Stomach (tissue), 9 donors: ENCODE data around the gene P4HB. TPM values are rescaled to one million over a fixed set of nuclear protein-coding genes. Genes with fewer than 3 reads are reported as not detected.

ENCODE experiments used
- DNase-seq, 2 donors: peaks; one replicate each; pipeline versions ENCODE4 v3.0.0 to v3.0.0-alpha.2; 2013 to 2019
- H3K27ac ChIP-seq, 5 donors: fragments of 200-600 bp in 4 of 5; sonication (generic) in 4 of 5; one replicate each; pipeline ENCODE4 v1.5.1; 2013 to 2019; ENCODE audit warnings: mild to moderate bottlenecking in 1 of 5, moderate library complexity in 1 of 5
- H3K27me3 ChIP-seq, 3 donors: fragments of 200-600 bp; sonication (generic); one replicate each; pipeline ENCODE4 v1.5.1; 2017 to 2019; ENCODE audit warnings: mixed run types in 1 of 3
- H3K36me3 ChIP-seq, 4 donors: fragments of 200-600 bp; sonication (generic); 1 replicate in 3 of 4; 2 replicates in 1 of 4; pipeline ENCODE4 v1.5.1; 2016 to 2019
- H3K4me1 ChIP-seq, 4 donors: fragments of 200-600 bp; sonication (generic); one replicate each; pipeline ENCODE4 v1.5.1; 2016 to 2019
- H3K4me3 ChIP-seq, 4 donors: fragments of 200-600 bp; sonication (generic) in 3 of 4; one replicate each; pipeline ENCODE4 v1.5.1; 2016 to 2019; ENCODE audit warnings: mild to moderate bottlenecking in 1 of 4
- H3K9me3 ChIP-seq, 4 donors: fragments of 200-600 bp; sonication (generic); one replicate each; pipeline ENCODE4 v1.5.1; 2016 to 2019
- CTCF ChIP-seq, 7 experiments: fragments of 450-650 bp in 4 of 7; fragments of 200-600 bp in 3 of 7; sonication (generic) in 3 of 7; IDR thresholded peaks; one replicate each; pipeline ENCODE4 v1.5.1; 2016 to 2019; ENCODE audit warnings: antibody characterized with exemption in 7 of 7, control low read depth in 2 of 7, mild to moderate bottlenecking in 1 of 7
- EP300 ChIP-seq: sonication (generic); formaldehyde crosslinking; IDR thresholded peaks from one replicate; pipeline ENCODE4 v1.6.1; 2017; ENCODE audit warnings: antibody characterized with exemption
- POLR2A ChIP-seq, 4 donors: fragments of 450-650 bp; IDR thresholded peaks; one replicate each; pipeline ENCODE4 v1.6.1; 2016; ENCODE audit warnings: antibody characterized with exemption in 4 of 4, control low read depth in 2 of 4, mild to moderate bottlenecking in 1 of 4, moderate library complexity in 1 of 4
- POLR2AphosphoS5 ChIP-seq, 3 donors: sonication (generic); formaldehyde crosslinking; IDR thresholded peaks; one replicate each; pipeline ENCODE4 v1.6.1; 2016; ENCODE audit warnings: antibody characterized with exemption in 3 of 3
- WGBS, 5 donors: extraction: QIAGEN DNeasy Blood & Tissue Kit in 3 of 5; methylation state at CpG; one replicate each; pipeline versions ENCODE4 v1.1.5 to v1.1.7; 2013 to 2018; 5-methylcytosine and 5-hydroxymethylcytosine counted together
- intact Hi-C: fragments of 100-400 bp; cut with DNase I; formaldehyde crosslinking; loops from one replicate; pipeline ENCODE4 v1.15.1; 2023; ENCODE audit warnings: low total_unique reads
- polyA plus RNA-seq, 3 donors: library from polyadenylated mRNA; stranded (reverse); fragments of 200-250 nt; gene quantifications; one replicate each; pipeline ENCODE4 v1.2.3, GENCODE V29; 2013
- total RNA-seq, 5 donors: library from RNA; depleted of rRNA; stranded (reverse); fragments of >200 nt; gene quantifications; one replicate each; pipeline versions ENCODE4 v1.1.0 to v1.2.3, GENCODE V29; 2014 to 2016
- donor health status: healthy with polysubstance abuse.
- donor health status: Bipolar disorder and iron deficiency.
- donor health status: healthy.

The P4HB gene
- total and polyA plus RNA-seq, 8 donors: 401 to 1,308 (median 619) TPM

DNA sequence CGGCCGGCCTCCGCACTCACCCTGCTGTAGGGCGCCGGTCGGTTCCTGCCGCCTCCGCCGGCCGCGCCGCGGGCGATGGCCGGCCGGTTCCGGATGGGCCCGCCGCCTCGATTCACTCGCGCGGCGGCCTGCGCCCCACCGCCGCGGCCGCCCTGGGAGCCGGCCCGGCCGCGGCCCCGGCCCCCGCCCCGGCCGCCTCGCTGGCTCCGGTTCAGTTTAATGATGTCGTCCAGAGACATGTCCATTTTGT lies 30.9 kb upstream of the P4HB start:
- Histone ChIP-seq H3K27ac (peak overlapping the region; percentile 75 to 96 (median 95)), H3K4me3 (peak overlapping the region; percentile 77 to 98 (median 93)), H3K27me3 (no peaks in the 10 kb centered on the region), H3K36me3 (peaks cover 42 to 72% (median 64%) of the 10 kb centered on the region in 4 donors), H3K9me3 (no peaks in the 10 kb centered on the region), H3K4me1 (peaks cover 23 to 42% (median 36%) of the 10 kb centered on the region in 4 donors)
- intact Hi-C loops: no loop called here
- 0 to 1% (median 0%) methylated on average over 1 to 40 of the region's 40 CpGs; no CpG with 5 or more reads in 1 of the 5 donors for WGBS, 5 donors
- no peak for DNase-seq
- no peak for TF ChIP-seq EP300
- TF ChIP-seq POLR2A (IDR thresholded peaks at IDR 0.05): no peak
- no peak for TF ChIP-seq POLR2AphosphoS5 (IDR thresholded peaks at IDR 0.05)
- no peak for TF ChIP-seq CTCF (IDR thresholded peaks at IDR 0.05)

DNA sequence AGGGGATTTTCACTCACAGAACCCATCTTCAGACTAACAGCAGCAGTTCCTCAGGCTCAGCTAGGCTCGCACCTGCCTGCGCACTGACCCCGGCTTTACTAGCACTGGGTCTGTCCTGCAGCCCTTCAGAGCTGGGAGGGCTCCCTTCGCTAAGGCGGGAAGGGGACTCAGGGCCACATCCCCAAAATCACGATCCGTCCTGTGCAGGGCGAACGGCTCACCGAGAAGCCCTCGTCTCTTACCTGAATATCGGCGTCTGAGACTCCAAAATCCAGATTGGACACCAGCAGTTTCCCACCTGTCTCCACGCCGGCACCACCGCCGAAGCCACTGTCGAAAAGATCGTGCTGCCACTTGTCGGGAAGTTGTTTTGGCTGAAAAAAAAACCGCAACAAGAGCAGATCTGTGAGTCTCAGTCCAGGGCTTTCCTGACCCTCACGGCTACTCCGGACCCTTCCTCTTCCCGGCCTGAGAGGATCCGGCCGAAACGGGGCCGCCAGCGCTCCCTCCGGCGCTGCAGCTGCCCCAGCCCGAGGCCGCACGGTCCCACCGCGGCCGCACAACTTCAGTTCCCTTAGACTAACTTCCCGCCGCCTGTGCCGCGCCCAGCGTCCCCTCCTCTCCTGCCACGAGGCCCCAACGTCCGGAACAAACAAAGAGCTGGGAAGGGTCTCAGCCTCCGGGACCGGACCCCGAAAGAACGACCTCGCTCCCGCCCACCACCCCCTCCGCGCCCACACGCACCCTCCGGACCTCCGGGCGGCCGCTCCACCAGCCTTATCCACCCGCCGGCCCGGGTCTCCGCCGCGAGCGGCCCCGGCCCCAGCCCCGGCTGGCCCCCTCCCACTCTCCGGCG lies 30.3 kb upstream of the P4HB start:
- intact Hi-C loops: no loop called here

DNA sequence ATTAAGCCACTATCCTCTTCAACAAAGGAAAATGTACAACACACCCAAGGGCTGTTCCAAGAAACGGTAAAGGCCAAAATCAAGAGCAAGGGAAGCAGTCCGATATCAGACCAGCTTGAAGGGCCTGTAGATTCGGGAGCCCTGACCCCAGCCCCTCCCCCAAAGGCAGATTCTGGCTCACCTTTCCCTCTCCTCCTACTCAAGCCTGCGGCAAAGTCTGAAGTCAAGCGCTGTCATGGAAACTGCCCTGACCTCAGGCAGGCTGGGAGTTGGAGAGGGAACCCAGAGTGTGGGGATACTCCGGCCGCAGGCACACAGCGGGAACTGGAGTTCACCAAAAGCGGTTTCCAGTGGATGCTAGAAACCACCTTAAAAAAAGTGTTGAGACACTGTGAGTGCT lies 29.3 kb upstream of the P4HB start:
- peaks cover 33 to 72% (median 64%) of the 10 kb centered on the region in 4 donors for H3K36me3 ChIP-seq

More for the DNA sequence above, 30.3 kb upstream of the P4HB start:
- WGBS, 5 donors: 4 to 18% (median 6%) methylated on average over 22 to 69 of the region's 69 CpGs
- peaks cover 36 to 72% (median 64%) of the 10 kb centered on the region in 4 donors for H3K36me3 ChIP-seq
- H3K27me3 ChIP-seq: no peaks in the 10 kb centered on the region
- peaks cover 23 to 42% (median 36%) of the 10 kb centered on the region in 4 donors for H3K4me1 ChIP-seq
- DNase-seq: peak in 1 of 2 donors; percentile 62
- H3K4me3 ChIP-seq: peak overlapping the region; percentile 77 to 98 (median 93)
- H3K9me3 ChIP-seq: no peaks in the 10 kb centered on the region
- peak overlapping the region; percentile 75 to 96 (median 95) for H3K27ac ChIP-seq
- TF ChIP-seq POLR2A (IDR thresholded peaks at IDR 0.05) (no peak), EP300 (no peak), POLR2AphosphoS5 (IDR thresholded peaks at IDR 0.05) (no peak), CTCF (IDR thresholded peaks at IDR 0.05) (no peak)

More for the DNA sequence above, 29.3 kb upstream of the P4HB start:
- TF ChIP-seq EP300 (no peak), POLR2A (IDR thresholded peaks at IDR 0.05) (no peak), POLR2AphosphoS5 (IDR thresholded peaks at IDR 0.05) (no peak), CTCF (IDR thresholded peaks at IDR 0.05) (no peak)
- no peak for DNase-seq
- 79 to 89% (median 86%) methylated on average over 9 of the region's 9 CpGs for WGBS, 5 donors
- intact Hi-C loops: no loop called here
- Histone ChIP-seq H3K27me3 (no peaks in the 10 kb centered on the region), H3K4me1 (peaks cover 23 to 42% (median 36%) of the 10 kb centered on the region in 4 donors), H3K4me3 (peak overlapping the region in 2 of 4 donors; percentile 90 to 98), H3K9me3 (no peaks in the 10 kb centered on the region), H3K27ac (no peak overlapping the region)
